Ovary (tissue), 9 donors: Measurements from ENCODE around the gene CCNO. TPM values are rescaled to one million over a fixed set of nuclear protein-coding genes. Genes with fewer than 3 reads are reported as not detected.

ENCODE experiments used
- DNase-seq, 5 donors: peaks; one replicate each; pipeline ENCODE4 v3.0.0-alpha.2; 2019 to 2020
- H3K27ac ChIP-seq, 2 donors: fragments of 200-600 bp; one replicate each; pipeline versions ENCODE4 v1.5.1 to v1.8.0; 2019 to 2022
- H3K27me3 ChIP-seq: fragments of 200-600 bp; one replicate; pipeline ENCODE4 v1.8.0; 2022
- H3K36me3 ChIP-seq: fragments of 200-600 bp; sonication (generic); one replicate; pipeline ENCODE4 v1.5.1; 2019
- H3K4me1 ChIP-seq: one replicate; pipeline ENCODE4 v1.8.1; 2013; ENCODE audit warnings: mild to moderate bottlenecking, moderate library complexity; ENCODE audit not compliant: insufficient read depth
- H3K4me3 ChIP-seq: fragments of 200-600 bp; sonication (generic); one replicate; pipeline ENCODE4 v1.5.1; 2017
- H3K9me3 ChIP-seq, 2 donors: fragments of 200-600 bp in 1 of 2; sonication (generic) in 1 of 2; one replicate each; pipeline versions ENCODE4 v1.5.1 to v1.8.1; 2013 to 2019; ENCODE audit warnings: mild to moderate bottlenecking in 1 of 2, moderate library complexity in 1 of 2
- EP300 ChIP-seq: sonication (generic); formaldehyde crosslinking; IDR thresholded peaks from one replicate; pipeline ENCODE4 v1.6.1; 2017; ENCODE audit warnings: antibody characterized with exemption
- POLR2A ChIP-seq: fragments of 450-650 bp; IDR thresholded peaks from one replicate; pipeline ENCODE4 v1.6.1; 2017; ENCODE audit warnings: antibody characterized with exemption, mild to moderate bottlenecking, moderate library complexity
- WGBS, 3 donors: extraction: QIAGEN DNeasy Blood & Tissue Kit in 1 of 3; methylation state at CpG; one replicate each; pipeline versions ENCODE4 v1.1.5 to v1.1.7; 2013 to 2017; 5-methylcytosine and 5-hydroxymethylcytosine counted together
- intact Hi-C, 4 donors: fragments of 100-400 bp; cut with DNase I; formaldehyde crosslinking; loops; one replicate each; pipeline versions ENCODE4 v1.11.0 to v1.15.1; 2022 to 2023
- polyA plus RNA-seq, 2 donors: library from polyadenylated mRNA; stranded (reverse); fragments of 200-250 nt in 1 of 2; fragments of 350-450 nt in 1 of 2; fragmentation: Illumina TruSeq in 1 of 2; extraction: RNeasy Lipid Tissue Mini Kit (QIAGEN cat#74804) in 1 of 2; gene quantifications; one replicate each; pipeline ENCODE4 v1.2.3, GENCODE V29; 2013 to 2014
- total RNA-seq, 7 donors: library from RNA; depleted of rRNA in 2 of 7; stranded (reverse); fragments of >200 nt in 2 of 7; fragmentation: NEBNext Ultra II Directional in 3 of 7; extraction: Animal tissue kit (Norgen Biotek cat#: 25700) in 3 of 7; gene quantifications; one replicate each; pipeline versions ENCODE4 v1.1.0 to v1.2.4, GENCODE V29; 2016 to 2023
- TF ChIP-seq, protein P1 (sequence below), 3 donors: fragments of 450-650 bp in 2 of 3; fragments of 200-600 bp in 1 of 3; IDR thresholded peaks; one replicate each; pipeline versions ENCODE4 v1.5.1 to v1.8.0; 2016 to 2022; ENCODE audit warnings: antibody characterized with exemption in 3 of 3, mild to moderate bottlenecking in 1 of 3
- donor health status: DM: no; HTN: no; CAD: no; lungs with moderate emphysema.
- donor health status: DM: no; HTN: no; CAD: no.
- donor health status: Bipolar disorder and iron deficiency.
- donor health status: DM: yes; HTN: yes; CAD: no.
- donor health status: DM: no; HTN: no; CAD: no.
- donor health status: DM: yes; HTN: yes; CAD: no.

The CCNO gene
- total and polyA plus RNA-seq, 9 donors, result 0.13 to 11.8 (median 1.3) TPM

DNA sequence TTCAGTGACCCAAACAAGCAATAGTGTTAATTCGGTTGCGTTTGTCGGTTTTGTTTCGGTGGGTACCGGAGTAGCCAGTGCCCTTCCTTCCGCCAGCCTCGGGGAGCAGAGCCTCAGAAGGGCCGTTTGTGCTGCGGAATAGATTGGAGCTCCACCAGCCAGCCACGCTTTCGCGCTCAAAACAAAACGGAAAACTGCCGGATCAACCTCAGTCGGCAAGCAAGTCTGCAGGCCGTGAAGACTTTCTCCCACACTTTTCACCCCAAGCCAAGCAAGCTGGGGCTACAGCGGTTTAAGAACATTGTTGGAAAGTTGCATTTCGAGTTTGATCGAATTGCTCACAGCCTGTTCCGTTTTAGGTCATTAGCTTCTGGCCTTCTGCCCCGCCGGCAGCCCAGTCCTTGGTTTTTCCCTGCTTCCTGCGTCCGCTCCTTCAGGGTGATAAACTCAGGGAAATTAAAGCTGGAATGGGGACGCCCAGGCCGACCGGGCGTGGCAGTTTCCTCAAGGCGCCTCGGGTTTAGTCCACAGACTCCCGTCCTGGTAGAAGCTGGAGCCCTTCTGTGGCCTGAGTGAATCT, 803 bp upstream of the CCNO start:
- TF ChIP-seq, protein P1, sequence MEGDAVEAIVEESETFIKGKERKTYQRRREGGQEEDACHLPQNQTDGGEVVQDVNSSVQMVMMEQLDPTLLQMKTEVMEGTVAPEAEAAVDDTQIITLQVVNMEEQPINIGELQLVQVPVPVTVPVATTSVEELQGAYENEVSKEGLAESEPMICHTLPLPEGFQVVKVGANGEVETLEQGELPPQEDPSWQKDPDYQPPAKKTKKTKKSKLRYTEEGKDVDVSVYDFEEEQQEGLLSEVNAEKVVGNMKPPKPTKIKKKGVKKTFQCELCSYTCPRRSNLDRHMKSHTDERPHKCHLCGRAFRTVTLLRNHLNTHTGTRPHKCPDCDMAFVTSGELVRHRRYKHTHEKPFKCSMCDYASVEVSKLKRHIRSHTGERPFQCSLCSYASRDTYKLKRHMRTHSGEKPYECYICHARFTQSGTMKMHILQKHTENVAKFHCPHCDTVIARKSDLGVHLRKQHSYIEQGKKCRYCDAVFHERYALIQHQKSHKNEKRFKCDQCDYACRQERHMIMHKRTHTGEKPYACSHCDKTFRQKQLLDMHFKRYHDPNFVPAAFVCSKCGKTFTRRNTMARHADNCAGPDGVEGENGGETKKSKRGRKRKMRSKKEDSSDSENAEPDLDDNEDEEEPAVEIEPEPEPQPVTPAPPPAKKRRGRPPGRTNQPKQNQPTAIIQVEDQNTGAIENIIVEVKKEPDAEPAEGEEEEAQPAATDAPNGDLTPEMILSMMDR (IDR thresholded peaks at IDR 0.05), result no peak
- TF ChIP-seq POLR2A (no peak), EP300 (no peak)
- H3K36me3 ChIP-seq, result no peaks in the 10 kb centered on the region
- H3K27ac ChIP-seq, result no peak overlapping the region
- no peaks in the 10 kb centered on the region for H3K27me3 ChIP-seq
- 4 to 8% (median 7%) methylated on average over 31 of the region's 31 CpGs for WGBS, 3 donors
- H3K4me1 ChIP-seq, result peaks cover 13% of the 10 kb centered on the region
- DNase-seq, result peak in 3 of 5 donors; percentile 25 to 48 (median 32)
- H3K9me3 ChIP-seq, result no peaks in the 10 kb centered on the region
- intact Hi-C loops, result loop anchor here in 2 of 4 donors (10.0 kb wide), 1 partner anchor 59 kb away; the partner anchor contains the start of gene CDC20B (in 2 of the 2)
- H3K4me3 ChIP-seq, result peak overlapping the region; percentile 40

DNA sequence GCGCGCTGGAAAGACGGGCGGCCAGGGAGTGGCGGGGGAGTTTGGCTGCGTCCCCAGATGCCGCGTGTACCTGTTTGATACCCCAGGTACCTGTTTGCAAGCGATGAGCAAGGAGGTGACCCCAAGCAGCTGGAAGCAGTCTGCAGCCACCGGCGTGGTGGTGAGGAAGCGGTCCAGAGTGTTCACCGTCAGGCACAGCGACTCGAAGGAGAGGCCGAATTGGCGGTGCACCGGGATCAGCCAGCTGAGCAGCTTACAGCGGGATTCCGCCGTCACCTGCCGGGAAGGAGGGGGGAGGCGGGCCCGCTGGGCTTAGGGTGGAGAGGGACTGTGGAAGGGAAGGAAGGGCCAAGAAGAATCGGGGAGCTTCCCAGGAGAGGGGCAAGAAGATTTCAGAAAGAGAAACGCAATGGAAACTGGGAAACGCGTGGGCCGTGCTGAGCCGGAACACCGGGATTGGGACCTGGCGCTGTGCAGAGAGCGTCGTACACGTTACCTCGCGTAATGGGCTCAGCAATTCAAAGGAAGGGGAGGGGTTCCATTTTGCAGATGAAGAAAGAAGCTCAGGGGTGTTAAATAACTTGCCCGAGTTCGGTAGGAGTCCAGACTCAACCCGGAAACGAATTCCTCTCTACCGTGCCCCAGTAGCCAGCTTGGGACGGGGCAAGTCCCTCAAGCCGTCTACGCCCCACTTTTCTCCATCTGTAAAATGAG, 980 bp downstream of the CCNO start:
- H3K36me3 ChIP-seq, result no peaks in the 10 kb centered on the region
- H3K4me3 ChIP-seq, result peak overlapping the region; percentile 40
- intact Hi-C loops, result loop anchor here in 2 of 4 donors (10.0 kb wide), 1 partner anchor 58 kb away; the partner anchor contains the start of gene CDC20B (in 2 of the 2)
- TF ChIP-seq POLR2A, result no peak
- TF ChIP-seq, protein P1 (IDR thresholded peaks at IDR 0.05), result no peak
- TF ChIP-seq EP300, result no peak
- no peaks in the 10 kb centered on the region for H3K9me3 ChIP-seq
- peak overlapping the region in 1 of 2 donors; percentile 57 for H3K27ac ChIP-seq
- H3K27me3 ChIP-seq, result no peaks in the 10 kb centered on the region
- peak in 4 of 5 donors; percentile 21 to 47 (median 26) for DNase-seq
- 1 to 2% (median 1%) methylated on average over 45 of the region's 45 CpGs for WGBS, 3 donors
- peaks cover 13% of the 10 kb centered on the region for H3K4me1 ChIP-seq

DNA sequence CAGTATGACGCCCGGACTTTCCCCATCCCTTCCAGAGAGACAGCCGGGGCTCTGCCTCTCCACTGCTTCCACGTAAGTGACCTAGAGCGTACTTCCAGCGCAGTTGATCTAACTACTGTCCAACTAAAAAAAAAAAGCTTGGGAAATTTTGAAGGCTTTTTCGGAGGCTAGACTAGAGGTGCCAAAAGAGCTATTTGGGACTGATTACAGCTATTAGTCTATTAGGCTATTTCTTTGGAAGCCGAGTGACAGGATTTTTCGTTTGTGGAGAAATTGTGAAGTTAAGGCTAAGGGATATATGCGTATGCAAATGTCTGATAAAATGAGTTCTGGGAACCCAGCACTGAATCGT, 1.5 kb downstream of the CCNO start:
- WGBS, 3 donors, result 3 to 5% (median 4%) methylated on average over 11 of the region's 11 CpGs
- no peaks in the 10 kb centered on the region for H3K9me3 ChIP-seq
- TF ChIP-seq, protein P1 (IDR thresholded peaks at IDR 0.05), result no peak
- no peak for TF ChIP-seq POLR2A
- TF ChIP-seq EP300, result no peak
- no peaks in the 10 kb centered on the region for H3K36me3 ChIP-seq
- DNase-seq, result no peak
- peaks cover 13% of the 10 kb centered on the region for H3K4me1 ChIP-seq
- H3K27ac ChIP-seq, result no peak overlapping the region
- H3K4me3 ChIP-seq, result peak overlapping the region; percentile 40
- intact Hi-C loops, result loop anchor here in 2 of 4 donors (10.0 kb wide), 1 partner anchor 57 kb away; the partner anchor contains the start of gene CDC20B (in 2 of the 2)
- no peaks in the 10 kb centered on the region for H3K27me3 ChIP-seq

DNA sequence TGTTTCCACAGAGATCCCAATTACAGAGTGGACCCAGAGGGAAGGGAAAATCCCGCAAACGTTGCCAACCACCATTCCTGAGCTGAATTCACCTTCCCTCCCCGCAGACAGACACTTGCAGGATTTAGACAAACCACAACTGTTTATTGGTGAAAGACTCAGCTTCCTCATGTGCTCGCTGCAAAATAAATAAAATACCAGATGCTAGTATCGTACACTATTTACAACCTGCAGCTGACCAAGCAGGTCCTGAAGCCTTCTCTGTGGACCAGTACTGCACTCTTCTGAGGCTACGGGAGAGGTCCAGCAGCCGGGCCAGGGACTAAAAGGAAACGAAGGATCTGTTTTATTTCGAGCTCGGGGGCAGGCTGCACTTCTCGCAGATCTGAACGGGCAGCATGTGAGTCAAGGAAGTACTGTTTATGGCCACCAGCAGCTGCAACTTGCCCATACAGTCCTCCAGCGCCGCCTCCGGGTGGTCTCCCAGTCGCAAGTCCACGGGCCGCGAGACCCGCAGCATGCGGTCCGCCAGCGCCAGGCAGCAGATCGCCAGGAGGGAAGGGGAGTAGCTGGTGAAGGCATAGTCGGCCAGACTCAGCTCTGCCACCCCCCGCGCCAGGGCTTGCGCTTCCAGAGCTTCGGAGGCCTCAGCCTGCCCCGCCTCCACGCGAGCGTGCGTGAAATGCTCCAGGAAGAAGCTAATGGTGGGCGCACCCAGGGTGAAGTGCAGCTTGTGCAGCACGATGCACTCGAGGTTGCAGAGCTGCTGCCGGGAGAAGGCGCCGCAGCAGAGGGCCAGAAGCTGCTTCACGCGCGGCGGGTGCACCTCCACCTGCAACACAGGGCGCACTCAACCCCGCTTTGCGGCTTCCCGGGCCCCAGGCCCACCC, 2.1 kb downstream of the CCNO start:
- intact Hi-C loops, result loop anchor here in 2 of 4 donors (10.0 kb wide), 1 partner anchor 56 kb away; the partner anchor contains the start of gene CDC20B (in 2 of the 2)
- 5 to 8% (median 5%) methylated on average over 45 to 48 of the region's 48 CpGs for WGBS, 3 donors
- Histone ChIP-seq H3K27ac (no peak overlapping the region), H3K27me3 (no peaks in the 10 kb centered on the region), H3K4me1 (peaks cover 20% of the 10 kb centered on the region), H3K9me3 (no peaks in the 10 kb centered on the region), H3K36me3 (no peaks in the 10 kb centered on the region), H3K4me3 (peak overlapping the region; percentile 40)
- peak in 3 of 5 donors; percentile 18 to 44 (median 31) for DNase-seq
- TF ChIP-seq, protein P1 (IDR thresholded peaks at IDR 0.05), result no peak
- TF ChIP-seq POLR2A, result no peak
- no peak for TF ChIP-seq EP300
